Upper lobe of left lung (tissue), 4 donors: ENCODE measurements around the gene CNN2.

Experiments used
- POLR2A ChIP-seq, 4 donors: fragments of 450-650 bp; IDR thresholded peaks; one replicate each; pipeline ENCODE4 v1.5.1; 2016 to 2017; ENCODE audit warnings: antibody characterized with exemption in 4 of 4, mild to moderate bottlenecking in 2 of 4
- TF ChIP-seq, protein P1 (sequence below), 6 experiments: fragments of 450-650 bp in 4 of 6; fragments of 200-600 bp in 2 of 6; sonication (generic) in 2 of 6; IDR thresholded peaks; one replicate each; pipeline ENCODE4 v1.5.1; 2016 to 2019; ENCODE audit warnings: antibody characterized with exemption in 6 of 6

DNA sequence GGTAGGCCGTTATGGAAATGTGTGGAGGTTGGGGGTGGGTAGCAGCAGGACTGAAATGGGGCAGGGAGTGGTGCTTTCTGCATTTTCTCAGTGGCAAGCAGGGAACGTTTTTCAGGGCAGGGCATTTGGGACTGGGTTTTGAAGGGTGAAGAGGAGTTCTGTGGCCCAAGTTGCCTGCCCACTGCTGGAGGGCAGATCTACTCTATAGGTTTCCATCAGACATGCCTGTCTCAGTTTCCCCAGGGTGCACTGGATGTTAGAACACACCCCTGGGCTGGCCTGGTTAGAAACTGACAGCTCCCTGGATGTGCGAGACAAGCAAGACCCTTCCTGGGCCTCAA is 27.1 kb upstream of the CNN2 start:
- TF ChIP-seq, protein P1, sequence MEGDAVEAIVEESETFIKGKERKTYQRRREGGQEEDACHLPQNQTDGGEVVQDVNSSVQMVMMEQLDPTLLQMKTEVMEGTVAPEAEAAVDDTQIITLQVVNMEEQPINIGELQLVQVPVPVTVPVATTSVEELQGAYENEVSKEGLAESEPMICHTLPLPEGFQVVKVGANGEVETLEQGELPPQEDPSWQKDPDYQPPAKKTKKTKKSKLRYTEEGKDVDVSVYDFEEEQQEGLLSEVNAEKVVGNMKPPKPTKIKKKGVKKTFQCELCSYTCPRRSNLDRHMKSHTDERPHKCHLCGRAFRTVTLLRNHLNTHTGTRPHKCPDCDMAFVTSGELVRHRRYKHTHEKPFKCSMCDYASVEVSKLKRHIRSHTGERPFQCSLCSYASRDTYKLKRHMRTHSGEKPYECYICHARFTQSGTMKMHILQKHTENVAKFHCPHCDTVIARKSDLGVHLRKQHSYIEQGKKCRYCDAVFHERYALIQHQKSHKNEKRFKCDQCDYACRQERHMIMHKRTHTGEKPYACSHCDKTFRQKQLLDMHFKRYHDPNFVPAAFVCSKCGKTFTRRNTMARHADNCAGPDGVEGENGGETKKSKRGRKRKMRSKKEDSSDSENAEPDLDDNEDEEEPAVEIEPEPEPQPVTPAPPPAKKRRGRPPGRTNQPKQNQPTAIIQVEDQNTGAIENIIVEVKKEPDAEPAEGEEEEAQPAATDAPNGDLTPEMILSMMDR (IDR thresholded peaks at IDR 0.05), result no peak
- no peak for TF ChIP-seq POLR2A (IDR thresholded peaks at IDR 0.05)
